ENCODE measurements around the gene FUOM. TPM values are rescaled to one million over a fixed set of nuclear protein-coding genes. Genes with fewer than 3 reads are reported as not detected.

Gene FUOM
- total RNA-seq, result 10 to 100 TPM in 2 of 4 donors, 1 to 10 TPM in 2; 5.4 to 15.7 (median 10.8) TPM

GRCh38 chr10:133357285-133358161, at the start of gene FUOM:
Gene FUOM, minus strand, starts transcription at chr10:133358019. Its CDS starts 12 bp downstream, at chr10:133358007.
- H3K27ac ChIP-seq, result peak within 1 kb of the TSS in 3 of 4 donors; percentile 62 to 76 (median 66)
- H3K4me3 ChIP-seq, result peak within 1 kb of the TSS; percentile 45 to 69
- no peaks in the 10 kb centered on the region for H3K9me3 ChIP-seq
- WGBS, 2 donors (ENCODE audit: low coverage in 1 of 2), result no CpG with 5 or more reads among the region's 83 CpGs
- peaks cover 42% of the 10 kb centered on the region for H3K27me3 ChIP-seq
- peak; percentile 60 for ATAC-seq
- TF ChIP-seq POLR2AphosphoS5 (IDR thresholded peaks at IDR 0.05) (no peak), CTCF (IDR thresholded peaks at IDR 0.05) (no peak), POLR2A (IDR thresholded peaks at IDR 0.05) (peak in 1 of 2 donors; percentile 27), EP300 (IDR thresholded peaks at IDR 0.05) (no peak)
- peaks cover 0 to 24% (median 11%) of the 10 kb centered on the region in 3 donors for H3K4me1 ChIP-seq
- peaks cover 0 to 23% of the 10 kb centered on the region in 2 donors for H3K36me3 ChIP-seq

GRCh38 chr10:133405844-133406527, 48.2 kb upstream of the FUOM start:
- no peak overlapping the region for H3K27ac ChIP-seq
- WGBS, 2 donors (ENCODE audit: low coverage in 1 of 2), result 94 to 97% methylated on average over 3 to 8 of the region's 8 CpGs

GRCh38 chr10:133405272-133405671, 47.5 kb upstream of the FUOM start:
- 59% methylated on average over 2 of the region's 2 CpGs for WGBS, 2 donors (ENCODE audit: low coverage in 1 of 2)
- Histone ChIP-seq H3K9me3 (peaks cover 0 to 3% (median 0%) of the 10 kb centered on the region in 3 donors), H3K27me3 (no peaks in the 10 kb centered on the region), H3K27ac (no peak overlapping the region), H3K4me3 (no peak overlapping the region), H3K4me1 (no peaks in the 10 kb centered on the region), H3K36me3 (peaks cover 0 to 97% of the 10 kb centered on the region in 2 donors)
- TF ChIP-seq CTCF (IDR thresholded peaks at IDR 0.05), result no peak
- TF ChIP-seq POLR2AphosphoS5 (IDR thresholded peaks at IDR 0.05), result no peak
- TF ChIP-seq EP300 (IDR thresholded peaks at IDR 0.05), result no peak
- TF ChIP-seq POLR2A (IDR thresholded peaks at IDR 0.05), result no peak
- ATAC-seq, result no peak

More at GRCh38 chr10:133405844-133406527, 48.2 kb upstream of the FUOM start:
- Histone ChIP-seq H3K4me1 (no peaks in the 10 kb centered on the region), H3K36me3 (peaks cover 0 to 97% of the 10 kb centered on the region in 2 donors), H3K27me3 (no peaks in the 10 kb centered on the region), H3K9me3 (peaks cover 0 to 10% (median 0%) of the 10 kb centered on the region in 3 donors), H3K4me3 (no peak overlapping the region)
- ATAC-seq, result no peak
- TF ChIP-seq POLR2AphosphoS5 (IDR thresholded peaks at IDR 0.05), result no peak
- no peak for TF ChIP-seq EP300 (IDR thresholded peaks at IDR 0.05)
- no peak for TF ChIP-seq CTCF (IDR thresholded peaks at IDR 0.05)
- TF ChIP-seq POLR2A (IDR thresholded peaks at IDR 0.05), result no peak

- H3K4me1 ChIP-seq, result no peaks in the 10 kb centered on the region
- H3K9me3 ChIP-seq, result no peaks in the 10 kb centered on the region
- H3K4me3 ChIP-seq, result no peak overlapping the region
- H3K36me3 ChIP-seq, result peaks cover 0 to 97% of the 10 kb centered on the region in 2 donors
- ATAC-seq, result no peak
- H3K27ac ChIP-seq, result no peak overlapping the region
- H3K27me3 ChIP-seq, result no peaks in the 10 kb centered on the region
- 89 to 90% methylated on average over 5 of the region's 5 CpGs for WGBS, 2 donors (ENCODE audit: low coverage in 1 of 2)
- TF ChIP-seq CTCF (IDR thresholded peaks at IDR 0.05) (no peak), POLR2AphosphoS5 (IDR thresholded peaks at IDR 0.05) (no peak), EP300 (IDR thresholded peaks at IDR 0.05) (no peak), POLR2A (IDR thresholded peaks at IDR 0.05) (no peak)
Measured at GRCh38 chr10:133403784-133404183, 46.0 kb upstream of the FUOM start.
